ENCODE results near the gene ARID5B. TPM values are rescaled to one million over a fixed set of nuclear protein-coding genes. Genes with fewer than 3 reads are reported as not detected.

The ARID5B gene
- total and polyA plus RNA-seq, 2 donors (not counting 3 experiments of a cell fraction or from before 2014, with no cell fraction given), result 5.6 to 8.9 TPM

DNA sequence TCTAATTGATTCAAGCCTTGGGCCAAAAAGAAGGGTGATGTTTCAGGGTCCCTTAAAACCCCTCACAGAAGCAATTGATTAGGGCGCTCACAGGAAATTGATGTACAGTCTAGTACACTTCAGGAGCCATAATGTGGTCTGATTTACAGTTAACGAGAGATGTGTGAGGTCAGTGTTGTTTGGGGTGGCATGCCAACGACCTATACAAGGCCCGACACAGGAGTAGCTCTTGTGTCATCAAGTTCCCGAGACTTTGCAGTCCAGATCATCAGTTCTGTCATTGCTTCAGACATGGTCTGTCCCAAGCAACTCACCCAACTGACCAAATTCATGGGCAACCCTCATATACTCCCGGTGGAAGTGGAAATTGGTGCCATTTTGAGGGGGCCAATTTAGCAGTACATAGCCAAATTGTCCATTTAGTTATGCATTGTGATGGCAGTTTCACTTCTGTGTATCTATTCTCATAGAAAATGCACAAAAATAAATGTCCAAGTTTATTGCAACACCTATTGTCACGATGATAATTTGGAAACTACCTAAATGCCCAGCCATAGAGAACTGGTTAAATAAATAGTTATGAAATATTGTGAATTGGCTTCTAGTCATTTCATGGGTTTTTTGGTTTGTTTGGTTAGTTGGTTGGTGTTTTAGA lies 18.0 kb upstream of the ARID5B start:
- BruUV-seq (replicated peaks), result no TSS peak
- ChIA-PET POLR2A (no interaction called here), CTCF (interaction anchor here (1.4 kb wide), 1 partner anchor 13 kb away, joined by 5 read pairs; no protein-coding TSS in a partner anchor)
- H3K4me1 ChIP-seq (ENCODE audit: control insufficient read depth, extremely low read depth, insufficient read depth, low read length), result no peaks in the 10 kb centered on the region
- no peaks in the 10 kb centered on the region for H3K9me1 ChIP-seq (replicated peaks; ENCODE audit: control insufficient read depth, extremely low read depth, insufficient read depth, low read length)
- H2AFZ ChIP-seq (ENCODE audit: low read depth, low read length), result no peak overlapping the region
- no peaks in the 10 kb centered on the region for H3K9me3 ChIP-seq (replicated peaks; ENCODE audit: control insufficient read depth, insufficient read depth, low read length)
- no peaks in the 10 kb centered on the region for H3K36me3 ChIP-seq (ENCODE audit: control insufficient read depth in 2 of 2, extremely low read depth in 1 of 2, insufficient read depth in 2 of 2, low read length in 2 of 2)
- no peak overlapping the region for H3K4me2 ChIP-seq (ENCODE audit: insufficient read depth, low read length)
- H3K27ac ChIP-seq (ENCODE audit: insufficient read depth, low read depth, low read length), result no peak overlapping the region
- H3K27me3 ChIP-seq (ENCODE audit: control insufficient read depth in 2 of 2, insufficient read depth in 2 of 2, low read length in 2 of 2), result peaks cover 4 to 8% of the 10 kb centered on the region in 2 experiments
- DNase-seq (ENCODE audit: low read depth, low spot score) (no peak), FAIRE-seq (no peak)
- no peak overlapping the region for H3K9ac ChIP-seq (replicated peaks; ENCODE audit: extremely low read depth, insufficient read depth, low read length)
- no peak overlapping the region for H3K4me3 ChIP-seq (replicated peaks in 1 of 3; ENCODE audit: insufficient read depth in 1 of 3, low read depth in 1 of 3, low read length in 3 of 3)
- H3K79me2 ChIP-seq (ENCODE audit: control insufficient read depth, insufficient read depth, low read length), result no peaks in the 10 kb centered on the region
- no peaks in the 10 kb centered on the region for H4K20me1 ChIP-seq (replicated peaks; ENCODE audit: control insufficient read depth, extremely low read depth, insufficient read depth, low read length)
- dilution Hi-C loops (cut with MboI; ENCODE audit: extremely low pct_ligation_motif_present, low sequenced_read_pairs), result no loop called here
- intact Hi-C loops (cut with micrococcal nuclease), result loop anchor here (5.0 kb wide), 1 partner anchor 131 kb away; no protein-coding TSS in a partner anchor
- TF ChIP-seq MAX (IDR thresholded peaks at IDR 0.05; ENCODE audit: insufficient read depth, insufficient read length), result no peak
- no peak for TF ChIP-seq EZH2 (IDR thresholded peaks at IDR 0.05; ENCODE audit: borderline replicate concordance, low read depth, low read length, severe bottlenecking)
- TF ChIP-seq JUN (IDR thresholded peaks at IDR 0.05; ENCODE audit: borderline replicate concordance, insufficient read depth, insufficient read length, low read depth), result no peak
- no peak for TF ChIP-seq POLR2A (IDR thresholded peaks at IDR 0.05; ENCODE audit: low read depth, low read length)

DNA sequence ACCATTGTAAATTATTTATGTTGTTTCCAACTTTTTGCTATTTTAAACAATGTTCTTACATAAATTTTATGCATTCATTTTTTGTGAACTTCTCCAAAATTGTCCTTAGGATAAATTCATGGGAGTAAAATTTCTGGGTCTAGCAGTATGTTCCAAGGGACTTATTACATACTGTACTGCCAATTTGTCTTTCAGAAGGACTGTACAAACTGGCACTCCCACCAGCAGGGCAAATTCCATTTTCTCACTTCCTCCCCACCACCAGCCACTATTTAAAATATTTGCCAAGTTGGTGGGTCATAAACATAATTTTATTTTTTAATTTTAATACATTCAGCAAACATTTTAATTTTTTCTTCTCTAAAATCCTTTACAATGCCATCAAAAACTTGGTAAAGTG lies 13.7 kb upstream of the ARID5B start:
- Histone ChIP-seq H2AFZ (ENCODE audit: low read depth, low read length) (no peak overlapping the region), H3K4me2 (ENCODE audit: insufficient read depth, low read length) (no peak overlapping the region), H3K36me3 (ENCODE audit: control insufficient read depth in 2 of 2, extremely low read depth in 1 of 2, insufficient read depth in 2 of 2, low read length in 2 of 2) (no peaks in the 10 kb centered on the region), H3K79me2 (ENCODE audit: control insufficient read depth, insufficient read depth, low read length) (no peaks in the 10 kb centered on the region), H3K27ac (ENCODE audit: insufficient read depth, low read depth, low read length) (no peak overlapping the region), H4K20me1 (replicated peaks; ENCODE audit: control insufficient read depth, extremely low read depth, insufficient read depth, low read length) (no peaks in the 10 kb centered on the region), H3K9me3 (replicated peaks; ENCODE audit: control insufficient read depth, insufficient read depth, low read length) (no peaks in the 10 kb centered on the region), H3K4me1 (ENCODE audit: control insufficient read depth, extremely low read depth, insufficient read depth, low read length) (no peaks in the 10 kb centered on the region), H3K9ac (replicated peaks; ENCODE audit: extremely low read depth, insufficient read depth, low read length) (no peak overlapping the region), H3K27me3 (ENCODE audit: control insufficient read depth in 2 of 2, insufficient read depth in 2 of 2, low read length in 2 of 2) (peaks cover 4 to 8% of the 10 kb centered on the region in 2 experiments), H3K4me3 (replicated peaks in 1 of 3; ENCODE audit: insufficient read depth in 1 of 3, low read depth in 1 of 3, low read length in 3 of 3) (no peak overlapping the region), H3K9me1 (replicated peaks; ENCODE audit: control insufficient read depth, extremely low read depth, insufficient read depth, low read length) (no peaks in the 10 kb centered on the region)
- DNase-seq (ENCODE audit: low read depth, low spot score) (no peak), FAIRE-seq (no peak)
- CTCF ChIA-PET, result interaction anchor here (3.0 kb wide), 1 partner anchor 10 kb away, joined by 21 read pairs; no protein-coding TSS in a partner anchor
- dilution Hi-C loops (cut with MboI; ENCODE audit: extremely low pct_ligation_motif_present, low sequenced_read_pairs), result no loop called here
- BruUV-seq (replicated peaks), result no TSS peak
- no peak for TF ChIP-seq JUN (IDR thresholded peaks at IDR 0.05; ENCODE audit: borderline replicate concordance, insufficient read depth, insufficient read length, low read depth)
- no peak for TF ChIP-seq FOS (IDR thresholded peaks at IDR 0.05; ENCODE audit: borderline replicate concordance, insufficient read depth, low read length)
- no peak for TF ChIP-seq MYC (IDR thresholded peaks at IDR 0.05; ENCODE audit: low read depth, low read length)
- no peak for TF ChIP-seq POLR2A (IDR thresholded peaks at IDR 0.05; ENCODE audit: low read depth, low read length)
- TF ChIP-seq, protein P1, sequence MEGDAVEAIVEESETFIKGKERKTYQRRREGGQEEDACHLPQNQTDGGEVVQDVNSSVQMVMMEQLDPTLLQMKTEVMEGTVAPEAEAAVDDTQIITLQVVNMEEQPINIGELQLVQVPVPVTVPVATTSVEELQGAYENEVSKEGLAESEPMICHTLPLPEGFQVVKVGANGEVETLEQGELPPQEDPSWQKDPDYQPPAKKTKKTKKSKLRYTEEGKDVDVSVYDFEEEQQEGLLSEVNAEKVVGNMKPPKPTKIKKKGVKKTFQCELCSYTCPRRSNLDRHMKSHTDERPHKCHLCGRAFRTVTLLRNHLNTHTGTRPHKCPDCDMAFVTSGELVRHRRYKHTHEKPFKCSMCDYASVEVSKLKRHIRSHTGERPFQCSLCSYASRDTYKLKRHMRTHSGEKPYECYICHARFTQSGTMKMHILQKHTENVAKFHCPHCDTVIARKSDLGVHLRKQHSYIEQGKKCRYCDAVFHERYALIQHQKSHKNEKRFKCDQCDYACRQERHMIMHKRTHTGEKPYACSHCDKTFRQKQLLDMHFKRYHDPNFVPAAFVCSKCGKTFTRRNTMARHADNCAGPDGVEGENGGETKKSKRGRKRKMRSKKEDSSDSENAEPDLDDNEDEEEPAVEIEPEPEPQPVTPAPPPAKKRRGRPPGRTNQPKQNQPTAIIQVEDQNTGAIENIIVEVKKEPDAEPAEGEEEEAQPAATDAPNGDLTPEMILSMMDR (IDR thresholded peaks at IDR 0.05; ENCODE audit: extremely low read depth in 1 of 2, insufficient read depth in 1 of 2, low read depth in 1 of 2, low read length in 2 of 2), result no peak
- no peak for TF ChIP-seq EZH2 (IDR thresholded peaks at IDR 0.05; ENCODE audit: borderline replicate concordance, low read depth, low read length, severe bottlenecking)
- TF ChIP-seq POLR2AphosphoS5 (IDR thresholded peaks at IDR 0.05; ENCODE audit: insufficient read depth, low read depth, low read length), result no peak
- TF ChIP-seq MAX (IDR thresholded peaks at IDR 0.05; ENCODE audit: insufficient read depth, insufficient read length), result no peak
- no peak for TF ChIP-seq GATA2 (IDR thresholded peaks at IDR 0.05; ENCODE audit: insufficient read depth, insufficient read length, low read depth, low read length)
- intact Hi-C loops (cut with micrococcal nuclease), result no loop called here
- POLR2A ChIA-PET, result no interaction called here

Data from endothelial cell of umbilical vein (primary cell).